Parathyroid adenoma (tissue), 2 donors: ENCODE measurements around the gene JAG2.

ENCODE experiments used
- H2AFZ ChIP-seq: fragments of 300-600 bp; sonication (generic); one replicate; pipeline ENCODE4 v1.7.0; 2017; ENCODE audit warnings: antibody characterized with exemption, mild to moderate bottlenecking
- H3K27ac ChIP-seq: fragments of 300-600 bp; sonication (generic); one replicate; pipeline ENCODE4 v1.7.0; 2017
- H3K27me3 ChIP-seq: fragments of 300-600 bp; sonication (generic); one replicate; pipeline ENCODE4 v1.7.0; 2017; ENCODE audit warnings: low read length; ENCODE audit not compliant: control insufficient read depth, insufficient read depth
- H3K36me3 ChIP-seq: fragments of 300-600 bp; sonication (generic); one replicate; pipeline ENCODE4 v1.7.0; 2017; ENCODE audit warnings: low read length; ENCODE audit not compliant: control insufficient read depth, insufficient read depth
- H3K4me1 ChIP-seq: fragments of 300-600 bp; sonication (generic); one replicate; pipeline ENCODE4 v1.7.0; 2017; ENCODE audit warnings: control low read depth
- H3K4me2 ChIP-seq: fragments of 300-600 bp; sonication (generic); one replicate; pipeline ENCODE4 v1.7.0; 2017; ENCODE audit warnings: low read length
- H3K4me3 ChIP-seq: fragments of 300-600 bp; sonication (generic); one replicate; pipeline ENCODE4 v1.7.0; 2017; ENCODE audit warnings: low read depth, low read length
- H3K79me2 ChIP-seq: fragments of 300-600 bp; sonication (generic); one replicate; pipeline ENCODE4 v1.7.0; 2017; ENCODE audit warnings: control low read depth
- H3K9ac ChIP-seq: fragments of 300-600 bp; sonication (generic); one replicate; pipeline ENCODE4 v1.7.0; 2017; ENCODE audit warnings: mild to moderate bottlenecking
- H3K9me3 ChIP-seq: fragments of 300-600 bp; sonication (generic); one replicate; pipeline ENCODE4 v1.7.0; 2017; ENCODE audit warnings: low read length; ENCODE audit not compliant: control insufficient read depth
- TF ChIP-seq, protein P1 (sequence below): fragments of 300-600 bp; sonication (generic); IDR thresholded peaks from one replicate; pipeline ENCODE4 v1.7.0; 2017; ENCODE audit warnings: antibody characterized with exemption, mild to moderate bottlenecking
- donor health status: primary hyperparathyroidism.

The JAG2 gene

DNA sequence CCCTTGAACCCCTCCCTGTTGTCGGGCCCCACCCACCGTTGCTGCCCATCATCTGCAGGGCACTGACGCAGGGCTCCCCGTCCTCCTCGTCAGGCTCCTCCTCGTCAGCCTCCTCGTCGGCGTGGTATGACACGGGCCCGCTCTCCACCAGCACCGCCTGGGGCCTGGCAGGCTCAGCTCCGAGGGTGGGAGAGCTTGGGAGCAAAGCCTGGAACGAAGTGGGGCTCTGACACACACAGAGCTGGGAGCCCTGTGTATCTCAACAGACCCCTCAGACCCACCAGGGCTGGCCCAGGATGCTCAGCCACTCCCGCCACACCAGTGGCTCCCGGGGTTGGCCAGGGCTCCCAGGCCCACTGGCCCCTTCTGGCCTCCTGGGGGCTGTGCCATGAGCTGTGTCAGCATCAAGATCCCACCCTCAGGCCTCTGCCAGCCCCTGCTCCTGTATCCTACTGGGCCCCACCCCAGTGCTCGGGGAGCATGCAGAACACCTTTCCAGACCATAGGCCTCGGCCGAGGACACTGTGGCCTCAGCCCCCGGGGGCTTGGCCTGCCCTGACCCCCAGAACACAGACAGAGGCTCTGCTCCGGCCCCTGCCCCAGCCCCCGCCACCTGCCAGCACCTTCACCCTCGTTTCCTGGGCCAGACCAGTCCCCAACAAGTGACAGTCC is 42.6 kb upstream of the JAG2 start:
- Histone ChIP-seq H3K9me3 (no peaks in the 10 kb centered on the region), H3K9ac (no peak overlapping the region), H3K4me2 (no peak overlapping the region), H3K4me3 (no peak overlapping the region), H3K27ac (no peak overlapping the region), H3K36me3 (no peaks in the 10 kb centered on the region), H3K79me2 (no peaks in the 10 kb centered on the region), H3K4me1 (no peaks in the 10 kb centered on the region), H3K27me3 (no peaks in the 10 kb centered on the region), H2AFZ (no peak overlapping the region)
- TF ChIP-seq, protein P1, sequence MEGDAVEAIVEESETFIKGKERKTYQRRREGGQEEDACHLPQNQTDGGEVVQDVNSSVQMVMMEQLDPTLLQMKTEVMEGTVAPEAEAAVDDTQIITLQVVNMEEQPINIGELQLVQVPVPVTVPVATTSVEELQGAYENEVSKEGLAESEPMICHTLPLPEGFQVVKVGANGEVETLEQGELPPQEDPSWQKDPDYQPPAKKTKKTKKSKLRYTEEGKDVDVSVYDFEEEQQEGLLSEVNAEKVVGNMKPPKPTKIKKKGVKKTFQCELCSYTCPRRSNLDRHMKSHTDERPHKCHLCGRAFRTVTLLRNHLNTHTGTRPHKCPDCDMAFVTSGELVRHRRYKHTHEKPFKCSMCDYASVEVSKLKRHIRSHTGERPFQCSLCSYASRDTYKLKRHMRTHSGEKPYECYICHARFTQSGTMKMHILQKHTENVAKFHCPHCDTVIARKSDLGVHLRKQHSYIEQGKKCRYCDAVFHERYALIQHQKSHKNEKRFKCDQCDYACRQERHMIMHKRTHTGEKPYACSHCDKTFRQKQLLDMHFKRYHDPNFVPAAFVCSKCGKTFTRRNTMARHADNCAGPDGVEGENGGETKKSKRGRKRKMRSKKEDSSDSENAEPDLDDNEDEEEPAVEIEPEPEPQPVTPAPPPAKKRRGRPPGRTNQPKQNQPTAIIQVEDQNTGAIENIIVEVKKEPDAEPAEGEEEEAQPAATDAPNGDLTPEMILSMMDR: no peak

DNA sequence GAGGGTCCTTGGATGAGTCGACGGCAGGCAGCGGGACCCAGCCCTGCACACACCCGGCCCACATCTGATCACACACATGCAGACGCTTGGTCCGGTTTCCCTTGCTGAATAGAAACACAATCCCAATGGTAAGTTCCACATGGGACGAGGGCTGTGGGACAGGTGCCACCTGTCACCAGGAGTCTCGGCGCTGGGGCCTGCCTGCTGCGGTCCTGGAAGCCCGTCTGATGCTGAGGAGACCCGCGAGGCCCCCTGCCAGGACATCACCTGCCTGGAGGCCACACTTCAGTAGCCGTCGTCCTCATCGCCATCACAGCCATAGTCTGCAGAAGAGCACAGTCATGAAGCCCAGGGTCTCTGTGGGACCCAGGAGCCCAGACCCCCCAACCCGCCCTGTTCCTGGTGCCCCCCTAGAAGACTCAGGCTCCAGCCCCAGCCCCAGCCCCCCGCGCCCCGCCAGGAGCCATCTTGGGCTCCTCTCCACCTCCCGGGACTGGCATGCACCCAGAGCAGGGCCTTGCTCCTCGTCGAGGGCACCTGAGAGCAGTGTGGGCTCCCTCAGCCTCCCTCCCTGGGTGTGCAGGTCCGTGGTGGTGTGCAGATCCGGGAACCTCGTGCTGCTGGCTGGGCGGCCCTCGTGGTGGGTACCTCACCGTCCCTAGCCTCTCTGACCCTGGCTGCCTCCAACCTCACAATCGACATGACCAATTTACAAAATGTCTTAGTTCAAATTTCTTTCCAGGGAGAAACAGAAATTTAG is 41.9 kb upstream of the JAG2 start:
- TF ChIP-seq, protein P1: no peak
- Histone ChIP-seq H3K9me3 (no peaks in the 10 kb centered on the region), H3K27me3 (no peaks in the 10 kb centered on the region), H3K9ac (no peak overlapping the region), H3K4me2 (no peak overlapping the region), H3K79me2 (no peaks in the 10 kb centered on the region), H3K4me3 (no peak overlapping the region), H3K4me1 (peaks cover 6% of the 10 kb centered on the region), H3K36me3 (no peaks in the 10 kb centered on the region), H2AFZ (no peak overlapping the region), H3K27ac (no peak overlapping the region)

DNA sequence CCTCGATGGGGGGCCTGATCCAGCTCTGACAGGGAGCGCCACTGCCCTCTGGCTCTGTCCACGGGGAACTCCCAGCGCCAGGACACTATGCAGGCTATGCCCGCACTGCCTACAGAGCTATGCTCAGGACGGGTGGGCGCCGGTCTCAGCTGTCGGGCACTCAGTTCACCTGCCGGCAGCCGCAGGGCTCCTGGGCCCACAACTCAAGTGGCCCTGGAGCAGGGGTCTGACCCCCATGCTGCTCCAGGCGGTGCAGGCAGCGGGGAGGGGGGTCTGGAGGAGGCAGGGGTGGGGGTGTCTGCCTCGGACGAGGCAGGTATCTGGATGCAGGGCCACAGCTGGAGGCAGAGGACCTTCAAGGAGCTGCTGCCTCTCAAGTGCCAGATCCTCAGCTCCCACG is 41.1 kb upstream of the JAG2 start:
- Histone ChIP-seq H3K27me3 (no peaks in the 10 kb centered on the region), H3K4me2 (no peak overlapping the region), H3K4me3 (no peak overlapping the region), H3K36me3 (no peaks in the 10 kb centered on the region), H3K27ac (no peak overlapping the region), H3K4me1 (peaks cover 14% of the 10 kb centered on the region), H3K9ac (no peak overlapping the region), H2AFZ (no peak overlapping the region), H3K79me2 (no peaks in the 10 kb centered on the region), H3K9me3 (no peaks in the 10 kb centered on the region)
- TF ChIP-seq, protein P1: no peak

DNA sequence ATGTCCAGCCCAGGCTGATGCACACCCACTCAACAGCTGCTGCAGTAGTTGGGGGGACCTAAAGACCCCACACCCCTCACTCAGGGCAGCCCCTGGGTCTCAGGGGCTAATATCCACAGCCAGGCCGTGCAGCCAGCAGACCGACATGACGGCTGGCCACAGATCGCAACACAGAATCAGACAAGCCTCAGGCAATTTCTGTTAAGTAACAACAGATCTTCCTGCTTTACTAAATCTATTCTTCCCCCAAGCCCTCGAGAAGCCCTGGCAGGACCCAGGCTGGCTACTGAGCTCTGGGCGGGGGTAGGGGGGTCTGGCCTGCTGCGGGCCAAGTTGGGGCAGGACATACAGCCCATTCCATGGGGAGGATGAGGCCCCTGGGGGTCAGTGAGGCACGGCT is 40.5 kb upstream of the JAG2 start:
- no peaks in the 10 kb centered on the region for H3K9me3 ChIP-seq
- H3K79me2 ChIP-seq: no peaks in the 10 kb centered on the region
- TF ChIP-seq, protein P1: no peak
- H3K27me3 ChIP-seq: no peaks in the 10 kb centered on the region
- no peak overlapping the region for H3K4me2 ChIP-seq
- H3K9ac ChIP-seq: no peak overlapping the region
- H3K4me3 ChIP-seq: no peak overlapping the region
- H3K36me3 ChIP-seq: no peaks in the 10 kb centered on the region
- no peak overlapping the region for H3K27ac ChIP-seq
- peaks cover 20% of the 10 kb centered on the region for H3K4me1 ChIP-seq
- no peak overlapping the region for H2AFZ ChIP-seq

DNA sequence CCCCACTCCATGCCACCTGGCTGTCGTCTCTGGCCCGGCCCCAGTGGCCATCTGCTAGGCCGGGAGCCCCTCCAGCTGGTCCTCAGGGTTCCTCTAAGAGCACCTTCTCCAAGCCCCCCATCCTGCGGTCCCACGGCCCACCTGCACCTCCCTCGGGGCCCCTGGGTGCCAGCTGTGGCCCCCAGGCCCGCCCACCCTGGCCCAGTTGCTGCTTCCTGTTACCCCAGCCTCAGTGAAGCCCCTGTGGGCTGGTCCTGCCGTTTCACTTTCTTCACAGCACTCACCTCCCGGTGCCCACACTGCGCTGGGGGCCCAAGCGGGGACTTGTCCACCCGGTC is 40.1 kb upstream of the JAG2 start:
- H3K9ac ChIP-seq: no peak overlapping the region
- H3K4me2 ChIP-seq: no peak overlapping the region
- TF ChIP-seq, protein P1: no peak
- no peaks in the 10 kb centered on the region for H3K79me2 ChIP-seq
- H3K27me3 ChIP-seq: no peaks in the 10 kb centered on the region
- peaks cover 24% of the 10 kb centered on the region for H3K4me1 ChIP-seq
- no peaks in the 10 kb centered on the region for H3K9me3 ChIP-seq
- H3K4me3 ChIP-seq: no peak overlapping the region
- no peak overlapping the region for H3K27ac ChIP-seq
- H3K36me3 ChIP-seq: no peaks in the 10 kb centered on the region
- H2AFZ ChIP-seq: no peak overlapping the region
